Measurements from ENCODE around the gene CSTF1.

GRCh38 chr20:56426026-56426425 lies 33.6 kb downstream of the CSTF1 start:
- TF ChIP-seq, protein P1, sequence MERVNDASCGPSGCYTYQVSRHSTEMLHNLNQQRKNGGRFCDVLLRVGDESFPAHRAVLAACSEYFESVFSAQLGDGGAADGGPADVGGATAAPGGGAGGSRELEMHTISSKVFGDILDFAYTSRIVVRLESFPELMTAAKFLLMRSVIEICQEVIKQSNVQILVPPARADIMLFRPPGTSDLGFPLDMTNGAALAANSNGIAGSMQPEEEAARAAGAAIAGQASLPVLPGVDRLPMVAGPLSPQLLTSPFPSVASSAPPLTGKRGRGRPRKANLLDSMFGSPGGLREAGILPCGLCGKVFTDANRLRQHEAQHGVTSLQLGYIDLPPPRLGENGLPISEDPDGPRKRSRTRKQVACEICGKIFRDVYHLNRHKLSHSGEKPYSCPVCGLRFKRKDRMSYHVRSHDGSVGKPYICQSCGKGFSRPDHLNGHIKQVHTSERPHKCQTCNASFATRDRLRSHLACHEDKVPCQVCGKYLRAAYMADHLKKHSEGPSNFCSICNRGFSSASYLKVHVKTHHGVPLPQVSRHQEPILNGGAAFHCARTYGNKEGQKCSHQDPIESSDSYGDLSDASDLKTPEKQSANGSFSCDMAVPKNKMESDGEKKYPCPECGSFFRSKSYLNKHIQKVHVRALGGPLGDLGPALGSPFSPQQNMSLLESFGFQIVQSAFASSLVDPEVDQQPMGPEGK (CRISPR knock-in tag; IDR thresholded peaks at IDR 0.05; ENCODE audit: borderline replicate concordance): no peak
- TF ChIP-seq ZFP30 (CRISPR knock-in tag; IDR thresholded peaks at IDR 0.05) (no peak), RARB (CRISPR knock-in tag; IDR thresholded peaks at IDR 0.05) (no peak), POU6F1 (CRISPR knock-in tag; IDR thresholded peaks at IDR 0.05; ENCODE audit: borderline replicate concordance, low read depth) (no peak), ZC3H10 (CRISPR knock-in tag; IDR thresholded peaks at IDR 0.05) (no peak), BACH2 (CRISPR knock-in tag; IDR thresholded peaks at IDR 0.05; ENCODE audit: borderline replicate concordance) (no peak)
